HG02840 (cell line): Measurements from ENCODE around the gene PGAP3.

Source experiments
- ATAC-seq: cut with Tn5 transposase; IDR thresholded peaks from one replicate; pipeline ENCODE4 v1.9.1; 2021; ENCODE audit warnings: mild to moderate bottlenecking, moderate library complexity, moderate number of reproducible peaks; ENCODE audit not compliant: unreplicated experiment, low FRiP score

The PGAP3 gene

GRCh38 chr17:39625198-39625785 lies 62.6 kb downstream of the PGAP3 start:
- no peak for ATAC-seq

GRCh38 chr17:39624313-39624712 lies 63.5 kb downstream of the PGAP3 start:
- ATAC-seq, result no peak

- ATAC-seq, result no peak
These were observed 64.4 kb downstream of the PGAP3 start for GRCh38 chr17:39623356-39623950.

- ATAC-seq, result no peak
These were observed 65.4 kb downstream of the PGAP3 start for GRCh38 chr17:39622380-39623006.

- ATAC-seq, result no peak
These were observed 66.1 kb downstream of the PGAP3 start for GRCh38 chr17:39621523-39622379.
